ENCODE results near the gene ODAD4. TPM values are rescaled to one million over a fixed set of nuclear protein-coding genes. Genes with fewer than 3 reads are reported as not detected.

Gene ODAD4
- total and polyA plus RNA-seq, 2 of the 8 experiments (the other 6 are each of a cell fraction or from before 2014, with no cell fraction given), result 0.48 to 1.3 TPM

GRCh38 chr17:41905172-41905571 is 25.2 kb upstream of the ODAD4 start (continued):
- TF ChIP-seq CHD7 (IDR thresholded peaks at IDR 0.05; ENCODE audit: insufficient replicate concordance, low read length), result no peak
- TF ChIP-seq SUZ12 (IDR thresholded peaks at IDR 0.05; ENCODE audit: low read length), result no peak
- TF ChIP-seq GTF2F1 (IDR thresholded peaks at IDR 0.05; ENCODE audit: borderline replicate concordance, low read depth, low read length), result no peak
- TF ChIP-seq JUN (IDR thresholded peaks at IDR 0.05; ENCODE audit: low read depth, low read length), result no peak
- TF ChIP-seq CEBPB (IDR thresholded peaks at IDR 0.05; ENCODE audit: low read depth, low read length), result no peak
- TF ChIP-seq CTBP2 (IDR thresholded peaks at IDR 0.05; ENCODE audit: borderline replicate concordance, insufficient read depth, insufficient read length, low read length), result no peak
- no peak for TF ChIP-seq SIRT6 (IDR thresholded peaks at IDR 0.05; ENCODE audit: low read length)
- TF ChIP-seq E2F6 (IDR thresholded peaks at IDR 0.05), result no peak
- no peak for TF ChIP-seq CBX8 (IDR thresholded peaks at IDR 0.05; ENCODE audit: borderline replicate concordance, low read depth, low read length)

All from H1 (cell line).